HCT116 (cell line): ENCODE data around the gene NSRP1. TPM values are rescaled to one million over a fixed set of nuclear protein-coding genes. Genes with fewer than 3 reads are reported as not detected.
"Not testable (repeated sequence)": the region's sequence is repeated elsewhere in the genome, so short reads cannot be mapped to it uniquely, and the experiment has no call there.

ENCODE experiments used
- ATAC-seq: fragments of 200-7000 bp; cut with Tn5 transposase; 2 replicates; pipeline ENCODE4 v1.9.1; 2020; ENCODE audit warnings: mild to moderate bottlenecking, moderate library complexity
- BruUV-seq: library from RNA; stranded (reverse); fragments of 400-500 nt; replicated peaks from 2 replicates; lab custom pipeline; 2021; lab: Mats Ljungman, UMichigan
- CTCF ChIA-PET: fragments of 300-600 bp; sonication (Branson Sonifier 250); formaldehyde crosslinking; loops from one replicate; lab custom pipeline; 2021; ENCODE audit warnings: antibody characterized with exemption; lab: Charles Lee
- POLR2A ChIA-PET: fragments of 300-600, 350-600 bp; sonication (Branson Sonifier 250); formaldehyde crosslinking; loops from one replicate; lab custom pipeline; 2021; ENCODE audit warnings: antibody characterized with exemption; lab: Charles Lee
- RAD21 ChIA-PET, 2 experiments: fragments of 300-600 bp; sonication (Branson Sonifier 250); formaldehyde crosslinking; loops; one replicate each; lab custom pipeline; 2023; ENCODE audit warnings: low total read pairs in 2 of 2; ENCODE audit not compliant: uncharacterized antibody in 2 of 2, unreplicated experiment in 2 of 2, low non-redundant PET in 1 of 2; lab: Charles Lee
- DNase-seq: peaks from one replicate; pipeline ENCODE4 v3.0.0-alpha.2; 2010; ENCODE audit warnings: low read depth, low spot score
- H2AFZ ChIP-seq: fragments of 200-600 bp; shearing (Covaris generic), sonication (generic); 2 replicates; pipeline ENCODE4 v1.6.1; 2017; ENCODE audit warnings: low read depth, mixed run types, mixed read lengths, antibody characterized with exemption, low read length; ENCODE audit not compliant: poor library complexity, severe bottlenecking
- H3K27ac ChIP-seq: 2 replicates; pipeline ENCODE4 v1.5.1; 2012; ENCODE audit warnings: low read depth, low read length
- H3K27me3 ChIP-seq: fragments of 200-600 bp; sonication (generic); 2 replicates; pipeline ENCODE4 v1.6.1; 2016; ENCODE audit warnings: mixed run types, low read length, mixed read lengths; ENCODE audit not compliant: insufficient read depth
- H3K36me3 ChIP-seq, 2 experiments: fragments of 200-500 bp in 1 of 2; fragments of 200-600 bp in 1 of 2; sonication (Bioruptor generic) in 1 of 2; sonication (generic) in 1 of 2; 2 replicates each; pipeline versions ENCODE4 v1.5.1 to v1.6.1; 2014 to 2016; ENCODE audit warnings: low read length in 2 of 2, inconsistent platforms in 1 of 2, mixed read lengths in 1 of 2, mixed run types in 1 of 2; ENCODE audit not compliant: insufficient read depth in 2 of 2, control insufficient read depth in 1 of 2
- H3K4me1 ChIP-seq, 2 experiments: fragments of 200-600 bp in 1 of 2; sonication (generic) in 1 of 2; 2 replicates each; pipeline versions ENCODE4 v1.5.1 to v1.6.1; 2012 to 2017; ENCODE audit warnings: low read length in 2 of 2, inconsistent platforms in 1 of 2, mild to moderate bottlenecking in 1 of 2, mixed read lengths in 1 of 2, mixed run types in 1 of 2, moderate library complexity in 1 of 2; ENCODE audit not compliant: insufficient read depth in 2 of 2, control insufficient read depth in 1 of 2
- H3K4me2 ChIP-seq: fragments of 200-600 bp; sonication (generic); 2 replicates; pipeline ENCODE4 v1.6.1; 2017; ENCODE audit warnings: mixed run types, low read length, mixed read lengths
- H3K4me3 ChIP-seq, 2 experiments: fragments of 200-600 bp in 1 of 2; sonication (generic) in 1 of 2; replicated peaks in 1 of 2; 2 replicates each; pipeline ENCODE4 v1.5.1; 2011 to 2016; ENCODE audit warnings: low read length in 2 of 2, control low read depth in 1 of 2, low read depth in 1 of 2, mild to moderate bottlenecking in 1 of 2, mixed read lengths in 1 of 2, mixed run types in 1 of 2
- H3K79me2 ChIP-seq: fragments of 200-600 bp; sonication (generic); 2 replicates; pipeline ENCODE4 v1.6.1; 2017; ENCODE audit warnings: mild to moderate bottlenecking, mixed run types, low read length, moderate library complexity, mixed read lengths; ENCODE audit not compliant: insufficient read depth
- H3K9ac ChIP-seq: fragments of 200-600 bp; sonication (generic); 2 replicates; pipeline ENCODE4 v1.6.1; 2016; ENCODE audit warnings: low read length, mixed read lengths
- H3K9me2 ChIP-seq: fragments of 200-600 bp; sonication (generic), shearing (Covaris generic); 2 replicates; pipeline ENCODE4 v1.6.1; 2017; ENCODE audit warnings: mixed run types, mild to moderate bottlenecking, moderate library complexity; ENCODE audit not compliant: insufficient read depth
- H3K9me3 ChIP-seq, 2 experiments: fragments of 200-500 bp in 1 of 2; fragments of 200-600 bp in 1 of 2; sonication (Bioruptor generic) in 1 of 2; sonication (generic) in 1 of 2; 2 replicates each; pipeline ENCODE4 v1.6.1; 2014 to 2017; ENCODE audit warnings: low read length in 2 of 2, mixed read lengths in 2 of 2, inconsistent platforms in 1 of 2, low read depth in 1 of 2, mild to moderate bottlenecking in 1 of 2, mixed run types in 1 of 2, moderate library complexity in 1 of 2; ENCODE audit not compliant: control insufficient read depth in 1 of 2, insufficient read depth in 1 of 2
- H4K20me1 ChIP-seq: fragments of 200-600 bp; sonication (generic), shearing (Covaris generic); 2 replicates; pipeline ENCODE4 v1.6.1; 2017; ENCODE audit warnings: mixed run types, mild to moderate bottlenecking, moderate library complexity; ENCODE audit not compliant: insufficient read depth
- CBX3 ChIP-seq: IDR thresholded peaks from 2 replicates; pipeline ENCODE4 v1.6.1; 2012; ENCODE audit warnings: low read depth
- CEBPB ChIP-seq: IDR thresholded peaks from 2 replicates; pipeline ENCODE4 v1.6.1; 2012; ENCODE audit warnings: low read depth
- EGR1 ChIP-seq: IDR thresholded peaks from 2 replicates; pipeline ENCODE4 v1.6.1; 2012; ENCODE audit warnings: low read depth
- ELF1 ChIP-seq: IDR thresholded peaks from 2 replicates; pipeline ENCODE4 v1.6.1; 2012; ENCODE audit warnings: low read depth, borderline replicate concordance
- EZH2phosphoT487 ChIP-seq: fragments of 200-600 bp; IDR thresholded peaks from 2 replicates; pipeline ENCODE4 v1.6.1; 2018; ENCODE audit warnings: antibody characterized with exemption, borderline replicate concordance
- FOSL1 ChIP-seq: IDR thresholded peaks from 2 replicates; pipeline ENCODE4 v1.6.1; 2012; ENCODE audit warnings: low read depth
- JUND ChIP-seq: IDR thresholded peaks from 2 replicates; pipeline ENCODE4 v1.6.1; 2012
- POLR2A ChIP-seq: IDR thresholded peaks from 2 replicates; pipeline ENCODE4 v1.7.0; 2011; ENCODE audit warnings: borderline replicate concordance; ENCODE audit not compliant: insufficient read depth, insufficient read length; ENCODE audit errors: extremely low read depth
- RAD21 ChIP-seq: IDR thresholded peaks from 2 replicates; pipeline ENCODE4 v1.6.1; 2012; ENCODE audit warnings: low read depth, mild to moderate bottlenecking
- SIN3A ChIP-seq: IDR thresholded peaks from 2 replicates; pipeline ENCODE4 v1.6.1; 2012; ENCODE audit warnings: low read depth
- ZFX ChIP-seq: fragments of 450-650 bp; IDR thresholded peaks from 2 replicates; pipeline ENCODE4 v1.6.1; 2017
- intact Hi-C: fragments of 100-400 bp; cut with micrococcal nuclease; formaldehyde crosslinking; loops from 2 replicates; pipeline ENCODE4 v1.10.0; 2022
- total RNA-seq: library from RNA; stranded (reverse); gene quantifications from one replicate; pipeline ENCODE4 v1.2.1, GENCODE V29; 2021; ENCODE audit not compliant: unreplicated experiment
- TF ChIP-seq, protein P1 (sequence below): IDR thresholded peaks from 2 replicates; pipeline ENCODE4 v1.6.1; 2012; ENCODE audit warnings: low read depth
- TF ChIP-seq, protein P2 (sequence below): IDR thresholded peaks from 2 replicates; pipeline ENCODE4 v1.6.1; 2011; ENCODE audit warnings: mild to moderate bottlenecking, low read length, moderate library complexity; ENCODE audit not compliant: insufficient replicate concordance; ENCODE audit errors: extremely low read depth

The NSRP1 gene
- total RNA-seq, 1 experiment from 2014 or later, result 24.9 TPM

DNA sequence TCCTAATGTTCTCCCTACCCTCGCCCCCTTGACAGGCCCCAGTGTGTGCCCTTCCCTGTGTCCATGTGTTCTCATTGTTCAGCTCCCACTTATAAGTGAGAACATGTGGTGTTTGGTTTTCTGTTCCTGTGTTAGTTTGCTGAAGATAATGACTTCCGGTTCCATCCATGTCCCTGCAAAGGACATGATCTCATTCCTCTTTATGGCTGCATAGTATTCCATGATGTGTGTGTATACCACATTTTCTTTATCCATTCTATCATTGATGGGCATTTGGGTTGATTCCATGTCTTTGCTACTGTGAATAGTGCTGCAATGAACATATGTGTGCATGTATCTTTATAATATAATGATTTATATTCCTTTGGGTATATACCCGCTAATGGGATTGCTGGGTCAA, 29.2 kb upstream of the NSRP1 start:
- H2AFZ ChIP-seq, RAD21 ChIA-PET, intact Hi-C loops, BruUV-seq, POLR2A ChIA-PET, H3K79me2 ChIP-seq, H3K4me2 ChIP-seq, H3K27me3 ChIP-seq, ATAC-seq, H3K36me3 ChIP-seq, CTCF ChIA-PET, DNase-seq, H4K20me1 ChIP-seq, H3K9me2 ChIP-seq, H3K27ac ChIP-seq, H3K4me3 ChIP-seq, H3K9me3 ChIP-seq, H3K9ac ChIP-seq: not testable (repeated sequence)
- H3K4me1 ChIP-seq, result peaks cover 0 to 12% of the 10 kb centered on the region in 2 experiments; a peak in 2 of 4 replicates

DNA sequence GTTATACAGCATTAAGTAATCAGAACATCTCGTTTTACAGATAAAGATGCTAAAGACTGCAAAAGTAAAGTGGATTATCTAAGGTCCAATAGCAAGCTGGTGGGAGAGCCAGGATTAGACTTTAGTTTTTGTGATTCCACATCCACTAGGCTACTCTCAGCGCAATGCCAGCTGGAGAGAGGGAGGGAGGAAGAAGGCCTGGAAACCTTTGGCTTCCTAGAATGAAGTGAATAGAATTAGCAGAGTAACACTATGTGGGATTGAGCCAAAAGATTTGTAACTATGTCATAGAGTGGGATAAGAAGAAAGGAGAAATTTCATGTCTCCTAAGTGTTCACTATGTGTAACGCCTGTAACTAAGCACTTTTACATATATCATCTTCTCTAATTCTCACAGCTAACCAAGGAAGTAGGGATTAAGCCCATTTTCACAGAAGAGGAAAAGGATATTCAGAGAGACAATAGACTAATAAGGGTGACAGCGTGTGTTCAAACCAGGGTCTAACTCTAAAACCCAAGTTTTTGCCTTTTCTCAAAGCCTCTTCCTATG, 25.4 kb upstream of the NSRP1 start:
- RAD21 ChIA-PET, result interaction anchor here in 1 of 2 experiments (1.0 kb wide), 1 partner anchor 452 kb away, joined by 3 read pairs; no protein-coding TSS in a partner anchor
- no peaks in the 10 kb centered on the region for H3K79me2 ChIP-seq
- H3K9ac ChIP-seq, result no peak overlapping the region
- peaks cover 0 to 32% of the 10 kb centered on the region in 2 experiments; a peak in 2 of 4 replicates for H3K4me1 ChIP-seq
- H2AFZ ChIP-seq, result no peak overlapping the region
- BruUV-seq, result no TSS peak
- TF ChIP-seq RAD21, result no peak
- TF ChIP-seq POLR2A, result no peak
- no peak for TF ChIP-seq ELF1
- TF ChIP-seq, protein P1, sequence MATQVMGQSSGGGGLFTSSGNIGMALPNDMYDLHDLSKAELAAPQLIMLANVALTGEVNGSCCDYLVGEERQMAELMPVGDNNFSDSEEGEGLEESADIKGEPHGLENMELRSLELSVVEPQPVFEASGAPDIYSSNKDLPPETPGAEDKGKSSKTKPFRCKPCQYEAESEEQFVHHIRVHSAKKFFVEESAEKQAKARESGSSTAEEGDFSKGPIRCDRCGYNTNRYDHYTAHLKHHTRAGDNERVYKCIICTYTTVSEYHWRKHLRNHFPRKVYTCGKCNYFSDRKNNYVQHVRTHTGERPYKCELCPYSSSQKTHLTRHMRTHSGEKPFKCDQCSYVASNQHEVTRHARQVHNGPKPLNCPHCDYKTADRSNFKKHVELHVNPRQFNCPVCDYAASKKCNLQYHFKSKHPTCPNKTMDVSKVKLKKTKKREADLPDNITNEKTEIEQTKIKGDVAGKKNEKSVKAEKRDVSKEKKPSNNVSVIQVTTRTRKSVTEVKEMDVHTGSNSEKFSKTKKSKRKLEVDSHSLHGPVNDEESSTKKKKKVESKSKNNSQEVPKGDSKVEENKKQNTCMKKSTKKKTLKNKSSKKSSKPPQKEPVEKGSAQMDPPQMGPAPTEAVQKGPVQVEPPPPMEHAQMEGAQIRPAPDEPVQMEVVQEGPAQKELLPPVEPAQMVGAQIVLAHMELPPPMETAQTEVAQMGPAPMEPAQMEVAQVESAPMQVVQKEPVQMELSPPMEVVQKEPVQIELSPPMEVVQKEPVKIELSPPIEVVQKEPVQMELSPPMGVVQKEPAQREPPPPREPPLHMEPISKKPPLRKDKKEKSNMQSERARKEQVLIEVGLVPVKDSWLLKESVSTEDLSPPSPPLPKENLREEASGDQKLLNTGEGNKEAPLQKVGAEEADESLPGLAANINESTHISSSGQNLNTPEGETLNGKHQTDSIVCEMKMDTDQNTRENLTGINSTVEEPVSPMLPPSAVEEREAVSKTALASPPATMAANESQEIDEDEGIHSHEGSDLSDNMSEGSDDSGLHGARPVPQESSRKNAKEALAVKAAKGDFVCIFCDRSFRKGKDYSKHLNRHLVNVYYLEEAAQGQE, result no peak
- no peak for TF ChIP-seq ZFX
- TF ChIP-seq JUND, result no peak
- no peak for TF ChIP-seq EZH2phosphoT487
- no peak for TF ChIP-seq SIN3A
- TF ChIP-seq EGR1, result no peak
- TF ChIP-seq CBX3, result no peak
- TF ChIP-seq, protein P2, sequence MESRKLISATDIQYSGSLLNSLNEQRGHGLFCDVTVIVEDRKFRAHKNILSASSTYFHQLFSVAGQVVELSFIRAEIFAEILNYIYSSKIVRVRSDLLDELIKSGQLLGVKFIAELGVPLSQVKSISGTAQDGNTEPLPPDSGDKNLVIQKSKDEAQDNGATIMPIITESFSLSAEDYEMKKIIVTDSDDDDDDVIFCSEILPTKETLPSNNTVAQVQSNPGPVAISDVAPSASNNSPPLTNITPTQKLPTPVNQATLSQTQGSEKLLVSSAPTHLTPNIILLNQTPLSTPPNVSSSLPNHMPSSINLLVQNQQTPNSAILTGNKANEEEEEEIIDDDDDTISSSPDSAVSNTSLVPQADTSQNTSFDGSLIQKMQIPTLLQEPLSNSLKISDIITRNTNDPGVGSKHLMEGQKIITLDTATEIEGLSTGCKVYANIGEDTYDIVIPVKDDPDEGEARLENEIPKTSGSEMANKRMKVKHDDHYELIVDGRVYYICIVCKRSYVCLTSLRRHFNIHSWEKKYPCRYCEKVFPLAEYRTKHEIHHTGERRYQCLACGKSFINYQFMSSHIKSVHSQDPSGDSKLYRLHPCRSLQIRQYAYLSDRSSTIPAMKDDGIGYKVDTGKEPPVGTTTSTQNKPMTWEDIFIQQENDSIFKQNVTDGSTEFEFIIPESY, result no peak
- TF ChIP-seq CEBPB, result no peak
- no peak for TF ChIP-seq FOSL1
- no peaks in the 10 kb centered on the region for H4K20me1 ChIP-seq
- DNase-seq (no peak), ATAC-seq (no peak)
- no peak overlapping the region for H3K4me3 ChIP-seq
- no peaks in the 10 kb centered on the region for H3K9me3 ChIP-seq
- H3K9me2 ChIP-seq, result no peaks in the 10 kb centered on the region
- H3K4me2 ChIP-seq, result peak overlapping the region; percentile 29
- intact Hi-C loops, result no loop called here
- no peaks in the 10 kb centered on the region for H3K36me3 ChIP-seq
- CTCF ChIA-PET, result interaction anchor here (0.7 to 5.7 kb wide), 7 partner anchors 13 to 473 kb away, joined by 3 to 79 read pairs (median 45); partner anchors contain the start of gene SSH2
- no peaks in the 10 kb centered on the region for H3K27me3 ChIP-seq
- POLR2A ChIA-PET, result no interaction called here
- no peak overlapping the region for H3K27ac ChIP-seq
